GM19463 (cell line): ENCODE measurements around the gene GAN.
A peak's percentile ranks its signal among the peaks of the same experiment; 100 is the strongest.
"Not testable (repeated sequence)": the region's sequence is repeated elsewhere in the genome, so short reads cannot be mapped to it uniquely, and the experiment has no call there.

ENCODE experiments used
- ATAC-seq: cut with Tn5 transposase; IDR thresholded peaks from one replicate; pipeline ENCODE4 v1.9.1; 2021; ENCODE audit warnings: mild to moderate bottlenecking, moderate library complexity; ENCODE audit not compliant: unreplicated experiment

GAN gene

DNA sequence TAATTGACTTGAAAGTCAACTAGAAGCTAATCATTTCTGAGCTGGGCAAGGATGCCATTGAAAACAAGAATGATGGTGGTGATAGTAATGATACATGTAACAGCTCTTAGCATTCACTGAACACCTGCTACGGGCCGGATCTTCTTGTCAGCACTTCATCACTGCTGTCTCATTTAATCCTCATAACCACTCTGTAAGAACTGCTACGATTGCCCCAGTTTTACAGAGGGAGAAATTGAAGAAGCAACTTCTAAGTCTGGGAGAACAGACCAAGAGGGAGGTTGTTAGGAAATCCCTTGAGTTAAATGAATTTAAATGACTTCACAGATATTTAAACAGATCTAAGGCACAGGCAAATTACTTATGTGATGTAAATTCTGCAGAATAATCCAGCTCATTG is 7.0 kb upstream of the GAN start:
- no peak for ATAC-seq

DNA sequence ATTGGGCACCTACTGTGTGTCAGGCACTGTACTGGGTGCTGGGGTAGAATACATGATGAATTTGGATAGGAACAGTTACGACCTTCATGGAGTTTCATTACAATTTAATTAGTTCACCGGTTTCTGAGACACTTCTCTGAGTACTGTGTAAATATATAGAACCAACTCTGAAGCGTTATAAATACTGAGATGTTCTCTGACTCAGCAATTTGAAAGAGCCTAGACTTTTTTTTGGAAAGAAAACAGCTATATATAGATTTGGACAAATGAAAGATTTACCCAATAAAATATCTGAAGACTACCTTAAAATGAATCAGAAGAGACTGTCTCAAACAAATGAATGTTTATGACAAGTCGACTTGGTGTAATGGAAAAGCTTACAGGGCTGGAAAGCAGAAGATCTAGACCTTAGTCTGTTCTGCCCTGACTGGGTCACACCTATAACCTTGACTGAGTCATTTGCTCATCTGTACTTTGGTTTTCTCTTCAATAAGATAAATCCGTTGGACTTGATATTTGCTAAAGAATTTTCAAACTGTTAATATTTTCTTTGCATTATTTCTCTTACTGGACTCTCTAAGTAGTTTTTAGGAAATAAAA is 4.6 kb upstream of the GAN start:
- no peak for ATAC-seq

GRCh38 chr16:81311762-81312161 is 3.0 kb upstream of the GAN start:
- no peak for ATAC-seq

DNA sequence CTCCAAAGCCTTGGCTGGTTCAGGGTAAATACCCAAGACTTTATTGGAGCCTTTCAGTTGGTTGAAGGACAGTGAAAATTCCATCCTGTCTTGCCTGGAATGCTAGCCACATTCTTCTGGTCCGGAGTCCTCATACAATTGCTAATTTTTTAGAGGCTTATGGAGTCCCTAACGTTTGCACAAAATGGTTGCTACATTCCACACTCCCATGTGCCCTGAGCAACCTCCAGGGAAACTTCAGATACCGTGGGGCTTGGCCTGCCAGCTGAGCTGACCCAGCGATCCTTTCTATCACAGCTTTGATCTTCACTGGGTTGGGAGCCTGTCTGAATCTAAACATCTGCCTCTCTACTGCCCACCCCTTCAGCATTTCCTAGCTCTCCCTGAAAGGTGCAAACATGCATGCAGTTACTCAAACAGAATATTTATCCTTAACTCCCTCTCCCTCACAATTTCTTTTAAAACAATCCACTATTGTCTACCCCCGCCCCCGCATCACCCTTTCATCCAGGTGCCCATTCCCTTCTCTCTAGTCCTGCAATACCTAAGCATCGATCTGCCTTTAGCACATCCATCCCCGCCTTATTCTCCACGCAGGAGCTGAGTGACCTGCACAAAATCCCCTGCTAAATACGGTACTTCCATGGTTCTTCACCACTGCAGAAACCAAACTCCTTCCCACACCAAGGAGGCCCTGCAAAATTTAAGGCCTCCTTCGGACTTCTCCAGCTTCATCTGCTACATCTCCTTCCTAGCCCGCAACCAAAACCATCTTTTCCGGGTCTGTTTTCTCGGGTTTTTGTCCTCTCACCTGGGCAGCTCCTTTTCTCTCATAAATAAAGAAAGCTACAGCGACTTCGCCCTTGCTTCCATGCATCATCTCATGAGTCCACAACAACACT is 810 bp upstream of the GAN start:
- no peak for ATAC-seq

- peak; percentile 30 for ATAC-seq
These were observed 761 bp downstream of the GAN start for GRCh38 chr16:81315271-81316175.

- no peak for ATAC-seq
These were observed 1.4 kb downstream of the GAN start for GRCh38 chr16:81316176-81316496.

- ATAC-seq: no peak
These were observed 3.9 kb downstream of the GAN start for GRCh38 chr16:81318711-81319110.

DNA sequence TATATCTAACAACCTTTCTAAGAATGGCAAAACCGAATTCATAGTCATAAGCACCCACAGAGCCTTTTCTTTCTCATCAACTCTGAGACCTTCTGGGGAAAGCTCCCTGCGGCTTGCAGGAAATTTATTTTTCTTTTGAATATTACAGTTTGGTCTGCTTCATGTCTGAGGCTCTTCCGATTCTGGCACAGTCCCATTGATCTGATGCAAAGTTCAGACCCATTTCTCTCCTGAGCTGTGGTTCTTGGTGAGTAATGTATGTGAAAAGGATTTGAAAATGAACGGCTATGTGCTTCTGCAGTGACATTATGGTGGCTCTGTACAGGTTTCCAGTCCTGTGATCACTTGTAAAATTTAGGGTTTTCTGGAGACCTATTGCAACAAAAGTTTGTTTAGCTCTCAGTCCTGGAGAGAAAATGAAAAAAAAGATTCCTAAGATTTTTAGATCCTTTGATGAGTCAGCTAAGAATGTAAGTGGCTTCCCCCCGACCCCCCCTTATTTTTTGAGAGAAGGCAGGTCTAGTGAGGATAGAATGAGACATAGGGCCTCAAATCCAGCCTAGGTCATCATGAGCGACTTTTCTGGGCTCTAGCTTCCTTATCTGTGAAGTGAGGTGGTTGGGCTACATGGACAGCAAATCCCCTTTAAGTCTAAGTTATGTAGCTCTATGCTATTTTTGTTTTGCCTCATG is 4.6 kb downstream of the GAN start:
- ATAC-seq: no peak

DNA sequence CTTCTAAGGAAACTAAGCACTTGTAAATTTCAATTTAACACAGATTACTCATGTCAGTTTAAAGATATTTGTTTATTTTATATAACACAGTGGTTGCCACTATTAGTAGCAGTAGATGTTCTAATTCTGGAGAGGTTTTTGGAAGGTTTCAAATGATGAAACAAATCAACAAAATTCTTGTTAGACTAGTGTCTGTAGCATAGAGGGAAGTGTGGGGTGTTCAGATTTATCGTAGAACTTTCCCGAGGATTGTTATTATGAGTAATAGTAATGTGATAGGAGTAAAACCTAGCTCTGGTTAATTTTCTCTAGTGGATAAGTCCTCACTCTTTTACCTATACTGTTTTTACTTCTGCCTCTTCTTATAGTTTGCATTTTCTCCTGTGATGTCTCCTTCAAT is 6.3 kb downstream of the GAN start:
- no peak for ATAC-seq

- no peak for ATAC-seq
These were observed 6.8 kb downstream of the GAN start for GRCh38 chr16:81321536-81321935.

DNA sequence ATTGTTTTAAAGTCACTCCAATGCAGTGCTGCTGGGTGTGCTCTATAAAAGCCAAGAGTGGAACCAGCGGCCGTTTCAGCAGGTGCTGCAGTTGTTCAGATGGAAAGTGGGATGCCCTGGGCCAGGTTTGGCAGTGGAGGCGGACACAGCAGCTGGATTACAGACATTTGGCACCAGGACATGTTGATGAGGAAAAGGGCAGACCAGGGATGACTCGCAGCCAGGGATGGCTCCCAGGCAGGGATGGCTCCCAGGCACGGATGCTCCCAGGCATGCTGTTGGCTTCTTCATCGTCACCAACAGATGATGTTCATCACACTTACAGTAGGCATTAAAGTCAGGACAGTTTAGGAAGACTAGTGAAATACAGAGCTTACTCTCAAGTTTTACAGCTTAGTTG is 10.0 kb downstream of the GAN start:
- no peak for ATAC-seq

- no peak for ATAC-seq
These were observed 12.2 kb downstream of the GAN start for GRCh38 chr16:81327011-81327410.

DNA sequence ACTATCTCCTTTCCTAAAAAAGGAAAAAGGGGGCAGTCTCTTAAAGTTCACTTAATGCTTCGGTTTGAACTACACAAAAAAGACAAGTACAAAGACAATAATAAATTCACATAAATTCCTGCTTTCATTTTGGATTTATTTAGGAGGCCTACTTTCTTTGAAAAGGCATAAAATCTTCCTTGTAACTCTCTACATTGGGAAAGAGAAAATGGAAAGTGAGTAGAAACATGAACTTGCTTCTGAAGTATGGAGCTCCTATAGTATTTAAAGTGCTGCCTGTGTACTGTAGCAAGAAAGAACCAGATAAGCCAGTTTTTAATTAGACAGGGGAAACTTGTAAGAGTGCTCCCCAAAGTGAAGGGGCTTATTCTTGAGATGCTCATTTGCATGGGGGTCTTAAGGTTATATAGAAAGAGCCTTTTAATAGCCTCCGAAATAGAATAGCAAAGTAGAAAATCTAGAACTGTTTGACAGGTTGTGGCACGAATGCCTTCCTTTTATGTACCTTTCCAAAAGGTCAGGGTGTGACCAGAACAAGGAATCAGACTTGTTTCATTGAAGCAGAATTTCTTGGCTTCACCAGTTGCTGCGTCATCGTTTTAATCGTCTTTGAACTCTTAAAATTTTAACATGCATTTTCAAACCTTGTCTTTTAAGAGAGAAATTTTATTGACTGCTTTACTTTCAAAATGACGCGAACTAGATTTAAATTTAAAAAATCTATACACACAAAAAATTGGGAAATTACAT is 12.9 kb downstream of the GAN start:
- ATAC-seq: no peak

DNA sequence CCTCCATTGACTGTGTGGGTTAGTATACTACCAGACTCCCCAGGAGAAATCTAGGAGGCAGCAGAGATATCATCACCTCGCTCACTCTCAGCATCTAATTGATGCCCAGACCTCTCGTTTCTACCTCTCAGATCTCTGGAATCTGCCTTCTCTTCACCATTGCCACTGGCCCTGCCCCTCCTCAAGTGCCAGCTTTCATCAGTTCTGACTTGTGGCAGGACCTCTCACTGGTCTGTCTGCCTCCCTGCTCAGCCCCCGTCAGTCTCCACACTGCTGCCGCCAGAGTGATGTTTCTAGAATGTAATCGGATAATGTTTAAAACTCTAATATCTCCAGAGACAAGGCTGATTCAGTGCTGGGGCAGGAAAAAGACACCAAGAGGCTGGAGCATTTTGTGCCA is 15.2 kb downstream of the GAN start:
- no peak for ATAC-seq

DNA sequence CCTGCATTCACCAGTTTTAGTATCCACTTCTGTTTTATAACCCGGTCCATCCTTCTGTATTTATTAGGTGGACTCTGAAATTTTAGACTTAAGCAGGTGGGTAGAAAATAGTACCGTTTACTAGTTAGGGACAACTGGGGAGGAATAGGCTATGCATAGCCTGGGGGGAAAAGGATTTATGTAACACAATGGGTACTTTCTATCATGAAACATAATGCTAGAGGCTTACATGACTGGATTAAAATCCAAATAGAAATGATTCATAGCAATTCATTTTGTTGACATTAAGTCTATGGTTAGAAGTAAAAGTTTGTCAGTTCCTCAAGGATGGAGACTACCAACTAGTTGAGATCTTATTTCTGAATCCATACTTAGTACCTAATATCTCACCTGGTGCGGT is 18.6 kb downstream of the GAN start:
- no peak for ATAC-seq

DNA sequence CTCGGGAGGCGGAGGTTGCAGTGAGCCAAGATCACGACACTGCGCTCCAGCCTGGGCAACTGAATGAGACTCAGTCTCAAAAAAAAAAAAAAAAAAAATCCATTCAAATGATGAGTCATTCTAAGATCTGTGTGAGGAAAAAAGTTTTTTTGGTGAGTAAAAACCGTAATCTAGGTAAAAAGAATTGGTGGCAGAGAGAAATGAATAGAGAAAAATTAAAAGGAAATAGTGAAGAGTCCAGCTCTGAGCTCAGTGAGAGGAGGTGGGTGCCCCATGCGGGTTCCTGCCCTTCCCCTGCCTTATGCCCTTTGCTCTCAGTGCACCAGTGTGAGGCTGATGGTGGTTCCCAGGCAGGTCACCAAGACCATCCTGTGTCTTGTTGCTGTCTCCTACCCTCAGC is 20.9 kb downstream of the GAN start:
- ATAC-seq: peak; percentile 61

- no peak for ATAC-seq
These were observed 22.3 kb downstream of the GAN start for GRCh38 chr16:81337097-81337496.

DNA sequence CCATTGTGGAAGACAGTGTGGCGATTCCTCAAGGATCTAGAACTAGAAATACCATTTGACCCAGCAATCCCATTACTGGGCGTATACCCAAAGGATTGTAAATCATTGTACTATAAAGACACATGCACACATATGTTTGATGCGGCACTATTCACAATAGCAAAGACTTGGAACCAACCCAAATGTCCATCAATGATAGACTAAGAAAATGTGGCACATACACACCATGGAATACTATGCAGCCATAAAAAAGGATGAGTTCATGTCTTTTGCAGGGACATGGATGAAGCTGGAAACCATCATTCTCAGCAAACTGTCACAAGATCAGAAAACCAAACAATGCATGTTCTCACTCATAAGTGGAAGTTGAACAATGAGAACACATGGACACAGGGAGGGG is 30.4 kb downstream of the GAN start:
- not testable (repeated sequence) for ATAC-seq

DNA sequence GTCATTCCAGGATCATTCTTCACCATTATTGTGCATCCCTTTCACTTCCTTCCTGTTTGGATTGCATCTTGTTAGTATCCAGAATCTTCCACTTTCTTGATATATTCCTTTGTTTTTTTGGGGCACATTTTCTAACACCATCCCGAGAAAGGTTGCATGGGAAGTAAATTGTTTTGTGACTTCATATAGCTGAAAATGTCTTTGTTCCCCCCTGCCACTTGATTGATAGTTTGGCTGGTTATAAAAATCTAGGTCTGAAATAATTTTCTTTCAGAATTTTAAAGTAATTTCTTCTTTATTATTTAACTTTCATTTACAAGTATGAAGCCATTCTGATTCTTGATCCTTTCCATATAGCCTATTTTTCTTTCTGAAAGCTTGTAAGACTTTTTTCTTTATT is 32.7 kb downstream of the GAN start:
- no peak for ATAC-seq

- no peak for ATAC-seq
These were observed 35.0 kb downstream of the GAN start for GRCh38 chr16:81349608-81350305.
